NCI-H82 treated with DMSO at 0.1 percent for 48 hours (cell line): ENCODE measurements around the gene FGF14.

Source experiments
- DNase-seq: peaks from one replicate; lab custom pipeline; 2025; ENCODE audit not compliant: unreplicated experiment; lab: John Stamatoyannopoulos, UW

Gene FGF14

GRCh38 chr13:101828119-101828518 lies 573.7 kb downstream of the FGF14 start:
- DNase-seq, result no peak

GRCh38 chr13:101817898-101818297 lies 584.0 kb downstream of the FGF14 start:
- DNase-seq, result no peak

GRCh38 chr13:101811881-101812280 lies 590.0 kb downstream of the FGF14 start:
- no peak for DNase-seq

GRCh38 chr13:101811284-101811839 lies 590.5 kb downstream of the FGF14 start:
- no peak for DNase-seq

GRCh38 chr13:101799196-101799595 lies 602.7 kb downstream of the FGF14 start:
- no peak for DNase-seq

GRCh38 chr13:101798437-101798836 lies 603.4 kb downstream of the FGF14 start:
- DNase-seq, result no peak

GRCh38 chr13:101795460-101795859 lies 606.4 kb downstream of the FGF14 start:
- no peak for DNase-seq

- DNase-seq, result no peak
Measured at GRCh38 chr13:101795025-101795424, 606.8 kb downstream of the FGF14 start.

GRCh38 chr13:101792189-101792588 lies 609.7 kb downstream of the FGF14 start:
- no peak for DNase-seq

- peak; percentile 18 for DNase-seq
Measured at GRCh38 chr13:101785858-101786257, 616.0 kb downstream of the FGF14 start.

GRCh38 chr13:101784313-101784712 lies 617.5 kb downstream of the FGF14 start:
- DNase-seq, result no peak

- DNase-seq, result no peak
Measured at GRCh38 chr13:101783554-101783953, 618.3 kb downstream of the FGF14 start.

- no peak for DNase-seq
Measured at GRCh38 chr13:101780211-101780610, 621.6 kb downstream of the FGF14 start.

- DNase-seq, result no peak
Measured at GRCh38 chr13:101779147-101779546, 622.7 kb downstream of the FGF14 start.

- no peak for DNase-seq
Measured at GRCh38 chr13:101775267-101775666, 626.6 kb downstream of the FGF14 start.

GRCh38 chr13:101774393-101774792 lies 627.5 kb downstream of the FGF14 start:
- no peak for DNase-seq

GRCh38 chr13:101773062-101773461 lies 628.8 kb downstream of the FGF14 start:
- DNase-seq, result no peak

GRCh38 chr13:101767131-101767530 lies 634.7 kb downstream of the FGF14 start:
- DNase-seq, result no peak

- no peak for DNase-seq
Measured at GRCh38 chr13:101763191-101763590, 638.7 kb downstream of the FGF14 start.

- DNase-seq, result peak; percentile 83
Measured at GRCh38 chr13:101757446-101758039, 644.3 kb downstream of the FGF14 start.

GRCh38 chr13:101755228-101755887 lies 646.5 kb downstream of the FGF14 start:
- no peak for DNase-seq

- no peak for DNase-seq
Measured at GRCh38 chr13:101752432-101752831, 649.4 kb downstream of the FGF14 start.

- peak; percentile 47 for DNase-seq
Measured at GRCh38 chr13:101751488-101751887, 650.4 kb downstream of the FGF14 start.
